ENCODE measurements around the gene CAPN3.

CAPN3 gene

DNA sequence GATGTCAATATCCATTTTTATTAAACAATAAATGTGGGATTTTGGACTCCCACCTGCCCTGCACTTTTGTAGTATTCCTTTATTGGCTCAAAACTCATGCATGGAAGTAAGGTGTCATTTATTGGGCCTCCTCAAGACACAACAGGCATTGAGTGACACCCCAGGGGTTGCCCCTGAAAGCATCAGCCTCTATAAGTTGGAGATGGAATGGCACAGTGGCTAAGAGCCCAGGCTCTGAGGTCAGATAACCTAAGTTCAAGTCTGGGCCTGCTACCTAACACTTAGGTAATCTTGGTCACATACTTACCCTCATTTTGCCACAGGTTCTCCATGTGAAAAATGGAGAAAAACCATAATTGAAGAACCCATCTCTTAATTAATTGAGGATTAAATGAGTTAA is 4.6 kb downstream of the CAPN3 start:
- TF ChIP-seq, protein P1, sequence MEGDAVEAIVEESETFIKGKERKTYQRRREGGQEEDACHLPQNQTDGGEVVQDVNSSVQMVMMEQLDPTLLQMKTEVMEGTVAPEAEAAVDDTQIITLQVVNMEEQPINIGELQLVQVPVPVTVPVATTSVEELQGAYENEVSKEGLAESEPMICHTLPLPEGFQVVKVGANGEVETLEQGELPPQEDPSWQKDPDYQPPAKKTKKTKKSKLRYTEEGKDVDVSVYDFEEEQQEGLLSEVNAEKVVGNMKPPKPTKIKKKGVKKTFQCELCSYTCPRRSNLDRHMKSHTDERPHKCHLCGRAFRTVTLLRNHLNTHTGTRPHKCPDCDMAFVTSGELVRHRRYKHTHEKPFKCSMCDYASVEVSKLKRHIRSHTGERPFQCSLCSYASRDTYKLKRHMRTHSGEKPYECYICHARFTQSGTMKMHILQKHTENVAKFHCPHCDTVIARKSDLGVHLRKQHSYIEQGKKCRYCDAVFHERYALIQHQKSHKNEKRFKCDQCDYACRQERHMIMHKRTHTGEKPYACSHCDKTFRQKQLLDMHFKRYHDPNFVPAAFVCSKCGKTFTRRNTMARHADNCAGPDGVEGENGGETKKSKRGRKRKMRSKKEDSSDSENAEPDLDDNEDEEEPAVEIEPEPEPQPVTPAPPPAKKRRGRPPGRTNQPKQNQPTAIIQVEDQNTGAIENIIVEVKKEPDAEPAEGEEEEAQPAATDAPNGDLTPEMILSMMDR (IDR thresholded peaks at IDR 0.05; ENCODE audit: low read depth, low read length, missing control alignments), result no peak
- DNase-seq (ENCODE audit: low read depth), result no peak
- no peak overlapping the region for H3K4me3 ChIP-seq (ENCODE audit: low read depth, low read length)

GRCh38 chr15:42364529-42364928 is 5.2 kb downstream of the CAPN3 start:
- no peak for DNase-seq (ENCODE audit: low read depth)
- H3K4me3 ChIP-seq (ENCODE audit: low read depth, low read length), result no peak overlapping the region

GRCh38 chr15:42365921-42366550 is 6.7 kb downstream of the CAPN3 start:
- TF ChIP-seq, protein P1 (IDR thresholded peaks at IDR 0.05; ENCODE audit: low read depth, low read length, missing control alignments), result no peak
- H3K4me3 ChIP-seq (ENCODE audit: low read depth, low read length), result no peak overlapping the region
- DNase-seq (ENCODE audit: low read depth), result no peak

More at GRCh38 chr15:42364529-42364928, 5.2 kb downstream of the CAPN3 start:
- TF ChIP-seq, protein P1 (IDR thresholded peaks at IDR 0.05; ENCODE audit: low read depth, low read length, missing control alignments), result no peak

DNA sequence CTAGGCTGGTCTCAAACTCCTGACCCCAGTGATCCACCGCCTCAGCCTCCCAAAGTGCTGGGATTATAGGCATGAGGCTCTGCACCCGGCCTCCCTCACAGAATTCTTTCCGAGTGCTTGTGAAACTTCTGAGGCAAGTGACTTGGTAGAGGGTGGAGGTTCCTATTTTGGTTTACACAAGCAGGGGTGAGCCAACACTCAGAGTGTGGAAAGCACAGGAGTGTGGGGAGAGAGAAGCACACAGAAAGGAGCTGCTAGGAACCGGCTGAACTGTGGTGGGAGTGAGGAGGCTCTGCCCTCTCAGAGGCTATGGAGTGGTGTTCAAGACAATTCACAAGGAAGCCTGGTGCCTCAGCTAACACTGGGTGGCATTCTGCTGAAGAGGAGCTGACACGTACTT is 7.7 kb downstream of the CAPN3 start:
- TF ChIP-seq, protein P1 (IDR thresholded peaks at IDR 0.05; ENCODE audit: low read depth, low read length, missing control alignments), result no peak
- no peak for DNase-seq (ENCODE audit: low read depth)
- no peak overlapping the region for H3K4me3 ChIP-seq (ENCODE audit: low read depth, low read length)

GRCh38 chr15:42368096-42368495 is 8.8 kb downstream of the CAPN3 start:
- no peak for DNase-seq (ENCODE audit: low read depth)
- TF ChIP-seq, protein P1 (IDR thresholded peaks at IDR 0.05; ENCODE audit: low read depth, low read length, missing control alignments), result no peak

GRCh38 chr15:42371096-42371495 is 11.8 kb downstream of the CAPN3 start:
- DNase-seq (ENCODE audit: low read depth), result no peak
- TF ChIP-seq, protein P1 (IDR thresholded peaks at IDR 0.05; ENCODE audit: low read depth, low read length, missing control alignments), result no peak
- H3K4me3 ChIP-seq (ENCODE audit: low read depth, low read length), result no peak overlapping the region

More at GRCh38 chr15:42368096-42368495, 8.8 kb downstream of the CAPN3 start:
- H3K4me3 ChIP-seq (ENCODE audit: low read depth, low read length), result no peak overlapping the region

- TF ChIP-seq, protein P1 (IDR thresholded peaks at IDR 0.05; ENCODE audit: low read depth, low read length, missing control alignments), result no peak
- no peak overlapping the region for H3K4me3 ChIP-seq (ENCODE audit: low read depth, low read length)
- DNase-seq (ENCODE audit: low read depth), result no peak
Observed at GRCh38 chr15:42373274-42373673, 14.0 kb downstream of the CAPN3 start.

Data from GM12864 (cell line).